ENCODE results near the gene GCDH. TPM values are rescaled to one million over a fixed set of nuclear protein-coding genes. Genes with fewer than 3 reads are reported as not detected.

The GCDH gene
- total RNA-seq, 1 experiment from 2014 or later: 53.2 TPM

DNA sequence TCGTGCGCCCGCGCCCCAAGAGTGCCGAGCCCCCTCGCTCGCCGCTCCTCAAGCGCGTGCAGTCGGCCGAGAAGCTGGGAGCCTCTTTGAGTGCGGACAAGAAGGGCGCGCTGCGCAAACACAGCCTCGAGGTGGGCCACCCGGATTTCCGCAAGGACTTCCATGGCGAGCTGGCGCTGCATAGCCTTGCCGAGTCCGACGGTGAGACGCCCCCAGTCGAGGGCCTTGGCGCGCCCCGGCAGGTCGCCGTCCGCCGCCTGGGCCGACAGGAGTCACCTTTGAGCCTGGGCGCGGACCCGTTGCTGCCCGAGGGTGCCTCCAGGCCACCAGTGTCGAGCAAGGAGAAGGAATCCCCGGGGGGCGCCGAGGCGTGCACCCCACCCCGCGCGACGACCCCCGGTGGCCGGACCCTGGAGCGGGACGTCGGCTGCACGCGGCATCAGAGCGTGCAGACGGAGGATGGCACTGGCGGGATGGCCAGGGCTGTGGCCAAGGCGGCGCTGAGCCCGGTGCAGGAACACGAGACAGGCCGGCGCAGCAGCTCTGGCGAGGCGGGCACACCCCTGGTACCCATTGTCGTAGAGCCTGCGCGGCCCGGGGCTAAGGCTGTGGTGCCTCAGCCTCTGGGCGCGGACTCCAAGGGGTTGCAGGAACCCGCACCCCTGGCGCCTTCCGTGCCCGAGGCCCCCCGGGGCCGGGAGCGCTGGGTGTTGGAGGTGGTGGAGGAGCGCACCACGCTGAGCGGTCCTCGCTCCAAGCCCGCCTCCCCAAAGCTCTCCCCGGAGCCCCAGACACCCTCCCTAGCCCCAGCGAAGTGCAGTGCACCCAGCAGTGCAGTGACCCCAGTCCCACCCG is 16.8 kb upstream of the GCDH start:
- H3T11ph ChIP-seq (ENCODE audit: low read length): no peak overlapping the region
- no peak overlapping the region for H4K8ac ChIP-seq (replicated peaks; ENCODE audit: insufficient read length, low read depth, low read length)
- H4K20me1 ChIP-seq (ENCODE audit: control insufficient read depth, insufficient read depth, insufficient read length): no peaks in the 10 kb centered on the region
- H3K18ac ChIP-seq (ENCODE audit: insufficient read length, low read depth, low read length): no peak overlapping the region
- no peak overlapping the region for H3K4ac ChIP-seq (ENCODE audit: low read depth, low read length)
- no peaks in the 10 kb centered on the region for H3K9me3 ChIP-seq (ENCODE audit: control insufficient read depth, low read depth, low read length)
- no peak overlapping the region for H3K14ac ChIP-seq (ENCODE audit: insufficient read depth, low read length)
- H2BK20ac ChIP-seq (ENCODE audit: low read depth, low read length, poor library complexity, severe bottlenecking): no peak overlapping the region
- H3K27me3 ChIP-seq (ENCODE audit: insufficient read depth, low read length): no peaks in the 10 kb centered on the region
- Mint-ChIP-seq H3K4me3 (no peak overlapping the region), H3K9me3 (peaks cover 5 to 11% of the 10 kb centered on the region in 2 experiments; a peak in 4 of 5 replicates), H3K27ac (no peak overlapping the region), H3K36me3 (ENCODE audit: insufficient read depth in 1 of 3, low read depth in 3 of 3) (peaks cover 40 to 55% (median 45%) of the 10 kb centered on the region in 3 experiments), H3K27me3 (ENCODE audit: low read depth) (no peaks in the 10 kb centered on the region), H3K4me1 (no peaks in the 10 kb centered on the region)
- no peaks in the 10 kb centered on the region for H3K79me1 ChIP-seq (ENCODE audit: insufficient read depth, low read depth, low read length, poor library complexity, severe bottlenecking)
- no peaks in the 10 kb centered on the region for H3K23me2 ChIP-seq (ENCODE audit: insufficient read length, low read depth, low read length, poor library complexity, severe bottlenecking)
- no peak overlapping the region for H3K27ac ChIP-seq (ENCODE audit: insufficient read length, low read depth, low read length)
- H2AFZ ChIP-seq (ENCODE audit: low read length): no peak overlapping the region
- no peak overlapping the region for H2BK15ac ChIP-seq (ENCODE audit: low read depth, low read length)
- no peak overlapping the region for H2AK5ac ChIP-seq (ENCODE audit: insufficient read length, low read length)
- no peak for TF ChIP-seq CTCF (conservative IDR thresholded peaks at IDR 0.05)
- no peak overlapping the region for H2BK120ac ChIP-seq (ENCODE audit: low read depth, low read length, poor library complexity, severe bottlenecking)
- H3K9ac ChIP-seq (ENCODE audit: extremely low read depth, insufficient read length, low read length): no peak overlapping the region
- DNase-seq: no peak
- H3K4me2 ChIP-seq (ENCODE audit: insufficient read depth, insufficient read length, low read length): no peak overlapping the region
- no peaks in the 10 kb centered on the region for H3K79me2 ChIP-seq (ENCODE audit: insufficient read depth, low read length)
- no peak overlapping the region for H3K23ac ChIP-seq (ENCODE audit: insufficient read length, low read depth, low read length)
- no peak overlapping the region for H2BK12ac ChIP-seq (ENCODE audit: insufficient read length, low read depth, low read length)
- H3K56ac ChIP-seq (ENCODE audit: insufficient read length, low read depth, low read length): no peak overlapping the region
- no peaks in the 10 kb centered on the region for H3K4me1 ChIP-seq (ENCODE audit: insufficient read depth, low read length)
- H4K5ac ChIP-seq (ENCODE audit: insufficient read length, low read depth, low read length): no peak overlapping the region
- no peak overlapping the region for H4K91ac ChIP-seq (ENCODE audit: insufficient read length, low read depth, low read length)
- no peak overlapping the region for H2BK5ac ChIP-seq (ENCODE audit: insufficient read length, low read length)
- WGBS (ENCODE audit: extremely low coverage, insufficient read length, low lambda C conversion rate): no CpG with 5 or more reads among the region's 86 CpGs

Data from H9 (cell line).